Vagina (tissue), 2 donors: ENCODE measurements around the gene RBM20.
"Not testable (repeated sequence)": the region's sequence is repeated elsewhere in the genome, so short reads cannot be mapped to it uniquely, and the experiment has no call there.

Source experiments
- POLR2AphosphoS5 ChIP-seq, 2 donors: sonication (generic); formaldehyde crosslinking; IDR thresholded peaks; one replicate each; pipeline ENCODE4 v1.9.0; 2017; ENCODE audit warnings: antibody characterized with exemption in 2 of 2, mild to moderate bottlenecking in 2 of 2, low read depth in 1 of 2; ENCODE audit not compliant: insufficient read depth in 1 of 2
- TF ChIP-seq, protein P1 (sequence below), 3 experiments: fragments of 450-650 bp in 2 of 3; fragments of 200-600 bp in 1 of 3; sonication (generic) in 1 of 3; IDR thresholded peaks; one replicate each; pipeline ENCODE4 v1.5.1; 2017 to 2019; ENCODE audit warnings: antibody characterized with exemption in 3 of 3, mild to moderate bottlenecking in 2 of 3, moderate library complexity in 2 of 3

DNA sequence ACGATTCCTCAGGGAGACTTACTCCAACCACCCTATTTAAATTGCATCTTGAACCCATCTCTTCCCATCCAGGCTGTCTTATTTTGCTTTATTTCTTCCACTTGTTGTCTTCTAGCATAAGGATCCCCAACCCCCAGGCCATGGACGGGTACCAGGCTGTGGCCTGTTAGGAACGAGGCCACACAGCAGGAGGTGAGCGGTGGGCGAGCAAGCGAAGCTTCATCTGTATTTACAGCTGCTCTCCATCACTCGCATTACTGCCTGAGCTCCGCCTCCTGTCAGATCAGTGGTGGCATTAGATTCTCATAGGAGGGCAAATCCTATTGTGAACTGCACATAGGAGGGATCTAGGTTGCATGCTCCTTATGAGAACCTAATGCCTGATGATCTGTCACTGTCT is 16.2 kb downstream of the RBM20 start:
- TF ChIP-seq, protein P1, sequence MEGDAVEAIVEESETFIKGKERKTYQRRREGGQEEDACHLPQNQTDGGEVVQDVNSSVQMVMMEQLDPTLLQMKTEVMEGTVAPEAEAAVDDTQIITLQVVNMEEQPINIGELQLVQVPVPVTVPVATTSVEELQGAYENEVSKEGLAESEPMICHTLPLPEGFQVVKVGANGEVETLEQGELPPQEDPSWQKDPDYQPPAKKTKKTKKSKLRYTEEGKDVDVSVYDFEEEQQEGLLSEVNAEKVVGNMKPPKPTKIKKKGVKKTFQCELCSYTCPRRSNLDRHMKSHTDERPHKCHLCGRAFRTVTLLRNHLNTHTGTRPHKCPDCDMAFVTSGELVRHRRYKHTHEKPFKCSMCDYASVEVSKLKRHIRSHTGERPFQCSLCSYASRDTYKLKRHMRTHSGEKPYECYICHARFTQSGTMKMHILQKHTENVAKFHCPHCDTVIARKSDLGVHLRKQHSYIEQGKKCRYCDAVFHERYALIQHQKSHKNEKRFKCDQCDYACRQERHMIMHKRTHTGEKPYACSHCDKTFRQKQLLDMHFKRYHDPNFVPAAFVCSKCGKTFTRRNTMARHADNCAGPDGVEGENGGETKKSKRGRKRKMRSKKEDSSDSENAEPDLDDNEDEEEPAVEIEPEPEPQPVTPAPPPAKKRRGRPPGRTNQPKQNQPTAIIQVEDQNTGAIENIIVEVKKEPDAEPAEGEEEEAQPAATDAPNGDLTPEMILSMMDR (IDR thresholded peaks at IDR 0.05): not testable (repeated sequence)
- not testable (repeated sequence) for TF ChIP-seq POLR2AphosphoS5 (IDR thresholded peaks at IDR 0.05; ENCODE audit: insufficient read depth in 1 of 2, low read depth in 1 of 2)
